Hepatocyte (in vitro differentiated cells): ENCODE results near the gene ITPR3.

Experiments
- CTCF ChIP-seq: fragments of 200-600 bp; sonication (generic); IDR thresholded peaks from 2 replicates; pipeline ENCODE4 v1.5.1; 2016; ENCODE audit warnings: antibody characterized with exemption, mild to moderate bottlenecking; ENCODE audit not compliant: poor library complexity
- EZH2phosphoT487 ChIP-seq: fragments of 200-600 bp; sonication (generic); IDR thresholded peaks from one replicate; pipeline ENCODE4 v1.6.1; 2018; ENCODE audit warnings: antibody characterized with exemption, mild to moderate bottlenecking, low read depth, moderate library complexity; ENCODE audit not compliant: unreplicated experiment, severe bottlenecking

DNA sequence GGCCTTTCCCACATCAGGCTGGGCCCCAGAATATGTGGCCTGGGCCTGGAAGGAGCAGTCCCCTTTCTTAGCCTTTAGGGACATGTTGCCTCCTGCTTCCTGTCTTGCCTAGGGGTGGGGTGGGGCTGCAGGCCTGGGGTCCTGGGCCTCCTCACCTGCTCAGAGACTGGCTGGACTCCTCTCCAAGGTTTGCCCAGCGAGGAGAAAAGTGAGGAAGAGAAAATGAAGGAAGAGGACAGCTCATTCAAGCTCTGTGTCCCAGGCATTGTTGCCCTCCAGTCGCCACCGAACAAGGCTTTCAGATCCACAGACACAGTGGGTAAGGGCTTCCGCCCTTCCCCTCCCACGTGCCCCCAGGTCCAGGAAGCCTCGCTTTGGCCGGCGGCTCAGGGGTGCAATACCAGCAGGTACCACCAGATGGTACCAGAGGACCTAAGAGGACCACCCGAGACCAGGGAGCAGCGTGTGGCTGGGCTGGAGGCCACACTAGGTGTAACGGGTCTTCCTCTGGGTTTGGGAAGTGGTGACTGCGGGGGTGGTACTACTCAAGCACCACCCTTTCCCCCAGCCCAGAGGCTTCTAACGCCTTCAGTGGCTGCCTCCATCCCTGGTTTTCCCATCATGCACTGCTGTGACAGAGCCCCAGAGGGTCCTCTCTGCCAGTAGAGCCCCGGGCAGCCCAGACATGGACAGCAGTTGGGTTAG lies 35.6 kb upstream of the ITPR3 start:
- peak; percentile 90 for TF ChIP-seq CTCF
- no peak for TF ChIP-seq EZH2phosphoT487
